GM12891 (cell line): ENCODE measurements around the gene BLM. TPM values are rescaled to one million over a fixed set of nuclear protein-coding genes. Genes with fewer than 3 reads are reported as not detected.
"Not testable (repeated sequence)": the region's sequence is repeated elsewhere in the genome, so short reads cannot be mapped to it uniquely, and the experiment has no call there.

Source experiments
- DNase-seq: peaks from one replicate; pipeline ENCODE4 v3.0.0; 2011; ENCODE audit warnings: low spot score; ENCODE audit not compliant: insufficient read length
- FAIRE-seq: peaks from 2 replicates; lab custom pipeline; 2011; peaks lifted over from hg19 to GRCh38; lab: Jason Lieb, UNC
- PAX5 ChIP-seq: IDR thresholded peaks from 2 replicates; pipeline ENCODE4 v1.6.1; 2011; ENCODE audit warnings: low read length, moderate library complexity, mild to moderate bottlenecking; ENCODE audit not compliant: insufficient read depth, severe bottlenecking
- POLR2A ChIP-seq: IDR thresholded peaks from 2 replicates; pipeline ENCODE4 v1.6.1; 2011; ENCODE audit warnings: low read depth, low read length, control low read depth
- POLR2AphosphoS5 ChIP-seq: IDR thresholded peaks from 2 replicates; pipeline ENCODE4 v1.6.1; 2011; ENCODE audit warnings: low read depth, low read length, control low read depth
- POU2F2 ChIP-seq: IDR thresholded peaks from 2 replicates; pipeline ENCODE4 v1.6.1; 2011; ENCODE audit warnings: low read depth, mild to moderate bottlenecking, control low read depth, low read length, moderate library complexity
- SPI1 ChIP-seq: IDR thresholded peaks from 2 replicates; pipeline ENCODE4 v1.6.1; 2011; ENCODE audit warnings: low read depth, low read length, control low read depth
- TAF1 ChIP-seq: IDR thresholded peaks from 2 replicates; pipeline ENCODE4 v1.6.1; 2011; ENCODE audit warnings: low read depth, low read length, control low read depth
- polyA plus RNA-seq: library from polyadenylated mRNA; unstranded; fragments of >200 nt; gene quantifications from one replicate; pipeline ENCODE4 v1.2.1, GENCODE V29; 2012; ENCODE audit warnings: low read depth, missing spikeins, inconsistent platforms; ENCODE audit not compliant: missing spikeins

Gene BLM
- 12.6 TPM for polyA plus RNA-seq

GRCh38 chr15:90716976-90717821, at the start of gene BLM:
BLM (plus strand) TSS chr15:90717346; CDS start chr15:90747393, 30,047 bp downstream.
- FAIRE-seq: peak; percentile 97
- TF ChIP-seq SPI1: peak; percentile 47
- TF ChIP-seq TAF1: peak; percentile 85
- peak; percentile 86 for TF ChIP-seq POLR2AphosphoS5
- no peak for TF ChIP-seq PAX5
- peak; percentile 97 for TF ChIP-seq POLR2A
- TF ChIP-seq POU2F2: 0 out of 2 replicates have a peak, but pooled peaks have one; percentile 8

GRCh38 chr15:90667755-90668345, 49.3 kb upstream of the BLM start:
- not testable (repeated sequence) for DNase-seq, FAIRE-seq

More at GRCh38 chr15:90716976-90717821, at the start of gene BLM:
- DNase-seq: peak; percentile 92

- not testable (repeated sequence) for FAIRE-seq, DNase-seq
Measured at GRCh38 chr15:90670631-90671030, 46.5 kb upstream of the BLM start.

GRCh38 chr15:90671216-90671615, 45.9 kb upstream of the BLM start:
- no peak for FAIRE-seq
- TF ChIP-seq POLR2A (no peak), PAX5 (no peak)
- no peak for DNase-seq

- not testable (repeated sequence) for FAIRE-seq, DNase-seq
Measured at GRCh38 chr15:90673357-90673756, 43.8 kb upstream of the BLM start.

- no peak for DNase-seq
- TF ChIP-seq POLR2A (no peak), POLR2AphosphoS5 (no peak), TAF1 (no peak), SPI1 (no peak), POU2F2 (no peak), PAX5 (no peak)
- no peak for FAIRE-seq
Measured at GRCh38 chr15:90674476-90674875, 42.7 kb upstream of the BLM start.

- FAIRE-seq (no peak), DNase-seq (no peak)
- TF ChIP-seq SPI1: no peak
- no peak for TF ChIP-seq TAF1
- no peak for TF ChIP-seq POU2F2
- TF ChIP-seq POLR2AphosphoS5: no peak
- no peak for TF ChIP-seq PAX5
- no peak for TF ChIP-seq POLR2A
Measured at GRCh38 chr15:90675464-90675863, 41.7 kb upstream of the BLM start.

GRCh38 chr15:90677807-90678790, 39.0 kb upstream of the BLM start:
- DNase-seq (no peak), FAIRE-seq (peak; percentile 76)
- TF ChIP-seq TAF1 (no peak), POLR2A (no peak)

GRCh38 chr15:90679959-90680358, 37.2 kb upstream of the BLM start:
- TF ChIP-seq TAF1 (no peak), PAX5 (no peak)
- DNase-seq: no peak
- FAIRE-seq: no peak

GRCh38 chr15:90680371-90680935, 36.7 kb upstream of the BLM start:
- TF ChIP-seq POU2F2: no peak
- no peak for FAIRE-seq
- DNase-seq: no peak

GRCh38 chr15:90681056-90681455, 36.1 kb upstream of the BLM start:
- FAIRE-seq: no peak
- DNase-seq: no peak
- TF ChIP-seq POLR2A (no peak), POU2F2 (no peak), PAX5 (no peak), TAF1 (no peak), POLR2AphosphoS5 (no peak), SPI1 (no peak)

GRCh38 chr15:90681480-90681879, 35.7 kb upstream of the BLM start:
- FAIRE-seq (no peak), DNase-seq (no peak)
- TF ChIP-seq TAF1 (no peak), POU2F2 (no peak), SPI1 (no peak), POLR2A (no peak), POLR2AphosphoS5 (no peak), PAX5 (no peak)
